ENCODE data around the gene NEDD4.

DNA sequence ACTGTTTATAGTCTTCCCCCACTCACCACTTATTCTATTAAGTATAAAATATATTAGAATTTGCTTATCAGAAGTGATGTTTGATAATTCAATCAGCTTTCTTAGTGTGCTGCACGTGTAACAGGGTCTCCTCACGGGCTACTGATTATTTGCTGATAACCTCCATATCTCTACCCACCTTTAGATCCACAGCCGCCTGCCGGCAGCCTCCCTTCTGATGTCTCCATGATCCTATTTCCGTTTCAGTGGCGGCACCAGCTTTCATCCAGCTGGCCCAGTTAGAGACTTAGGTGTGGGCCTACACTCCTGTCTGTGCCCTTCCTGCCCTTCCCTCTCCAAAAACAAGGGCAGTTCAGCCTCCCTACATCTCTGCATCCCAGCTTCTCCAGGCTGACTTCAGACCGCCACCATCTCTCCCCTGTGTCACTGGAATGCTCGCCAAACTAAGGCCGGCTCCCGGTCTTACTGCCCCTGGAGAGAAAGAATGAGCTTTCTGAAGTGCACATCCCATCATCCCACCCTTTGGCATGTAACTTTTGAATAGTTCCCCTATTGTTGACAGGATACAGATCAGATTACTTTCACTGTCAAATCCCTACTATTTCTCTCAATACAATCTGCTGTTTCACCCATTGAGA, 173.9 kb downstream of the NEDD4 start:
- TF ChIP-seq POLR2AphosphoS5 (IDR thresholded peaks at IDR 0.05; ENCODE audit: low read depth, low read length) = no peak
- TF ChIP-seq, protein P1, sequence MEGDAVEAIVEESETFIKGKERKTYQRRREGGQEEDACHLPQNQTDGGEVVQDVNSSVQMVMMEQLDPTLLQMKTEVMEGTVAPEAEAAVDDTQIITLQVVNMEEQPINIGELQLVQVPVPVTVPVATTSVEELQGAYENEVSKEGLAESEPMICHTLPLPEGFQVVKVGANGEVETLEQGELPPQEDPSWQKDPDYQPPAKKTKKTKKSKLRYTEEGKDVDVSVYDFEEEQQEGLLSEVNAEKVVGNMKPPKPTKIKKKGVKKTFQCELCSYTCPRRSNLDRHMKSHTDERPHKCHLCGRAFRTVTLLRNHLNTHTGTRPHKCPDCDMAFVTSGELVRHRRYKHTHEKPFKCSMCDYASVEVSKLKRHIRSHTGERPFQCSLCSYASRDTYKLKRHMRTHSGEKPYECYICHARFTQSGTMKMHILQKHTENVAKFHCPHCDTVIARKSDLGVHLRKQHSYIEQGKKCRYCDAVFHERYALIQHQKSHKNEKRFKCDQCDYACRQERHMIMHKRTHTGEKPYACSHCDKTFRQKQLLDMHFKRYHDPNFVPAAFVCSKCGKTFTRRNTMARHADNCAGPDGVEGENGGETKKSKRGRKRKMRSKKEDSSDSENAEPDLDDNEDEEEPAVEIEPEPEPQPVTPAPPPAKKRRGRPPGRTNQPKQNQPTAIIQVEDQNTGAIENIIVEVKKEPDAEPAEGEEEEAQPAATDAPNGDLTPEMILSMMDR (IDR thresholded peaks at IDR 0.05) = no peak
- TF ChIP-seq, protein P2, sequence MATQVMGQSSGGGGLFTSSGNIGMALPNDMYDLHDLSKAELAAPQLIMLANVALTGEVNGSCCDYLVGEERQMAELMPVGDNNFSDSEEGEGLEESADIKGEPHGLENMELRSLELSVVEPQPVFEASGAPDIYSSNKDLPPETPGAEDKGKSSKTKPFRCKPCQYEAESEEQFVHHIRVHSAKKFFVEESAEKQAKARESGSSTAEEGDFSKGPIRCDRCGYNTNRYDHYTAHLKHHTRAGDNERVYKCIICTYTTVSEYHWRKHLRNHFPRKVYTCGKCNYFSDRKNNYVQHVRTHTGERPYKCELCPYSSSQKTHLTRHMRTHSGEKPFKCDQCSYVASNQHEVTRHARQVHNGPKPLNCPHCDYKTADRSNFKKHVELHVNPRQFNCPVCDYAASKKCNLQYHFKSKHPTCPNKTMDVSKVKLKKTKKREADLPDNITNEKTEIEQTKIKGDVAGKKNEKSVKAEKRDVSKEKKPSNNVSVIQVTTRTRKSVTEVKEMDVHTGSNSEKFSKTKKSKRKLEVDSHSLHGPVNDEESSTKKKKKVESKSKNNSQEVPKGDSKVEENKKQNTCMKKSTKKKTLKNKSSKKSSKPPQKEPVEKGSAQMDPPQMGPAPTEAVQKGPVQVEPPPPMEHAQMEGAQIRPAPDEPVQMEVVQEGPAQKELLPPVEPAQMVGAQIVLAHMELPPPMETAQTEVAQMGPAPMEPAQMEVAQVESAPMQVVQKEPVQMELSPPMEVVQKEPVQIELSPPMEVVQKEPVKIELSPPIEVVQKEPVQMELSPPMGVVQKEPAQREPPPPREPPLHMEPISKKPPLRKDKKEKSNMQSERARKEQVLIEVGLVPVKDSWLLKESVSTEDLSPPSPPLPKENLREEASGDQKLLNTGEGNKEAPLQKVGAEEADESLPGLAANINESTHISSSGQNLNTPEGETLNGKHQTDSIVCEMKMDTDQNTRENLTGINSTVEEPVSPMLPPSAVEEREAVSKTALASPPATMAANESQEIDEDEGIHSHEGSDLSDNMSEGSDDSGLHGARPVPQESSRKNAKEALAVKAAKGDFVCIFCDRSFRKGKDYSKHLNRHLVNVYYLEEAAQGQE (IDR thresholded peaks at IDR 0.05; ENCODE audit: insufficient read depth in 1 of 2, low read depth in 2 of 2, low read length in 1 of 2) = no peak

All from Panc1 (cell line).